Activated T-cell treated with anti-CD3 and anti-CD28 coated beads, Interleukin-2, amount 50 U/mL, for 24 hours (primary cell): ENCODE results near the gene BLMH.
"Not testable (repeated sequence)": the region's sequence is repeated elsewhere in the genome, so short reads cannot be mapped to it uniquely, and the experiment has no call there.

ENCODE experiments used
- DNase-seq: peaks from one replicate; pipeline ENCODE4 v3.0.0-alpha.2; 2020
- H3K27ac Mint-ChIP-seq: 2 replicates; pipeline ENCODE4 v1.8.0; 2020; ENCODE audit warnings: mild to moderate bottlenecking, mixed read lengths
- H3K27me3 Mint-ChIP-seq: 2 replicates; pipeline ENCODE4 v1.8.0; 2020; ENCODE audit warnings: mixed read lengths
- H3K36me3 Mint-ChIP-seq: 2 replicates; pipeline ENCODE4 v1.8.0; 2020; ENCODE audit warnings: low read depth, mixed read lengths
- H3K4me1 Mint-ChIP-seq: 2 replicates; pipeline ENCODE4 v1.8.0; 2020; ENCODE audit warnings: low read depth, mixed read lengths
- H3K4me3 Mint-ChIP-seq: 2 replicates; pipeline ENCODE4 v1.8.0; 2020; ENCODE audit warnings: mild to moderate bottlenecking, moderate library complexity, mixed read lengths
- H3K9me3 Mint-ChIP-seq: 2 replicates; pipeline ENCODE4 v1.8.0; 2020; ENCODE audit warnings: mixed read lengths

The BLMH gene

GRCh38 chr17:30235386-30236296, 56.1 kb downstream of the BLMH start, which contains the start of gene SLC6A4:
SLC6A4 (minus strand) TSS chr17:30235697; CDS start chr17:30221958, 13,739 bp downstream.
- Mint-ChIP-seq H3K4me1 (peaks cover 24% of the 10 kb centered on the region), H3K4me3 (peak within 1 kb of the TSS; percentile 56), H3K27ac (no peak within 1 kb of the TSS), H3K27me3 (peaks cover 79% of the 10 kb centered on the region), H3K9me3 (no peaks in the 10 kb centered on the region), H3K36me3 (no peaks in the 10 kb centered on the region)
- DNase-seq, result no peak

DNA sequence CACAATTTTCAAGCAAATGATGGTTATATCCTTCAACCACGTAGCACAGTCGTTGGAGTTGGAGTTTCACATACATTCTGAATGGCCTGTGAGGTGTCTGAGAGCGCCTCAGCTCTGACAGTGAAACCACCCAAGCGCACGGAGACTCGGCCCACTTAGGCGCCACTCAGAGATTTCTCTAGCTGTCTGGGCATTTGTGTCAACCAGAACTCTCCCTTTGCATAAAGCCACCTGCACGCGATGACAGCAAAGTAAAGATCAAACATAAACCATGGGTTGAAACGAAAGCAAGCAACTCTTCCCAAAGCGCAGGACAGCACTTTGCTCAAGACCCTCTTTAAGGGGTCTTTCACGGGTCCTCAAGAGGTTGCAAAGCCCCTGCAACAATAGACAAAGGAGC, 56.8 kb downstream of the BLMH start:
- H3K4me3 Mint-ChIP-seq, result peak overlapping the region; percentile 32
- peaks cover 24% of the 10 kb centered on the region for H3K4me1 Mint-ChIP-seq
- DNase-seq, result no peak
- H3K9me3 Mint-ChIP-seq, result no peaks in the 10 kb centered on the region
- no peaks in the 10 kb centered on the region for H3K36me3 Mint-ChIP-seq
- no peak overlapping the region for H3K27ac Mint-ChIP-seq
- H3K27me3 Mint-ChIP-seq, result peaks cover 81% of the 10 kb centered on the region

- Mint-ChIP-seq H3K27ac (no peak overlapping the region), H3K9me3 (no peaks in the 10 kb centered on the region), H3K27me3 (peaks cover 78% of the 10 kb centered on the region), H3K4me3 (no peak overlapping the region), H3K4me1 (peaks cover 24% of the 10 kb centered on the region), H3K36me3 (no peaks in the 10 kb centered on the region)
- DNase-seq, result no peak
Observed at GRCh38 chr17:30234296-30234695, 57.4 kb downstream of the BLMH start.

GRCh38 chr17:30232824-30233427, 58.8 kb downstream of the BLMH start:
- Mint-ChIP-seq H3K4me1 (peaks cover 19% of the 10 kb centered on the region), H3K27me3 (peaks cover 72% of the 10 kb centered on the region), H3K9me3 (no peaks in the 10 kb centered on the region), H3K27ac (no peak overlapping the region), H3K4me3 (no peak overlapping the region), H3K36me3 (no peaks in the 10 kb centered on the region)
- DNase-seq, result no peak

- no peaks in the 10 kb centered on the region for H3K36me3 Mint-ChIP-seq
- H3K9me3 Mint-ChIP-seq, result no peaks in the 10 kb centered on the region
- peaks cover 15% of the 10 kb centered on the region for H3K4me1 Mint-ChIP-seq
- no peak overlapping the region for H3K27ac Mint-ChIP-seq
- H3K27me3 Mint-ChIP-seq, result peaks cover 65% of the 10 kb centered on the region
- no peak overlapping the region for H3K4me3 Mint-ChIP-seq
- no peak for DNase-seq
Observed at GRCh38 chr17:30232015-30232823, 59.5 kb downstream of the BLMH start.

DNA sequence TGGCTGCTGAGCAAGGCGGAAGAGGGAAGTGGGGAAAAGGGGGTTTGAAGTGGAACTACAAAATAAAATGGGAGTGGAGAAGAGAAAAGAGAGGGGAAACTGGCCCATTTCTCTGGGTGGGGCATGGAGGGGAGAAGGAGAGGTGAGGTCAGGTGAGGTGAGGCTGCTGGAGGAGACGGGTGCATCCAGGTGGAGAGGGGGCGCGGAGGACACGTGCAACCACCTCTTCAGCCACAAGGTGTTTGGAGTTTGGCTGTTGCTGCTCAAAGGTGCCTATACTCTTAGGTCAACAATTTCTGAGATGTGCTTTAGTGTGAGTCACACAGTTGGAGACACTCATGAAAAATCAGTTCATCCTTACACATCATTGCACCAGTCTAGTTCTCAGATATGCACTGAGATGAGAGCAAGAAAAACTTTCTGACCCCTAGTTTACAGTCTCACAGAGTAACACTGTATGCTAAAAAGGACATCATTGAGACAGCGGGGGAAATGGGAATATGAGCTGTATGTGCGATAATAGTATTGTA, 61.1 kb downstream of the BLMH start:
- Mint-ChIP-seq H3K9me3 (no peaks in the 10 kb centered on the region), H3K36me3 (no peaks in the 10 kb centered on the region), H3K4me1 (peaks cover 8% of the 10 kb centered on the region), H3K27me3 (peaks cover 53% of the 10 kb centered on the region), H3K27ac (no peak overlapping the region), H3K4me3 (no peak overlapping the region)
- DNase-seq, result no peak

DNA sequence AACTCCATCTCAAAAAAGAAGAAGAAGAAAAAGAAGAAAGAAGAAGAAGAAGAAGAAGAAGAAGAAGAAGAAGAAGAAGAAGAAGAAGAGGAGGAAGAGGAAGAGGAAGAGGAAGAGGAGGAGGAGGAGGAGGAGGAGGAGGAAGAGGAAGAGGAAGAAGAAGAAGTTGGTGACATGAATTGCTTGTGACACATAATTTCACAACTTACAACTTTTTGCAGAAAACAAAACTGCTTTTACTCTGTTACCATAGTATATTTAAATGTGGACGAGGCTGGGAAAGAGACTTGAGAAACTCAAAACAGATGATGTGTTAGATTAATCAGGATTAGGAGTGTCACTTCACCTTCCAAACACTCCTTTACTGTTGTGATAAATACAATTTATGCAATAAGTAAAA, 61.7 kb downstream of the BLMH start:
- not testable (repeated sequence) for H3K4me1 Mint-ChIP-seq, H3K27ac Mint-ChIP-seq, H3K36me3 Mint-ChIP-seq, H3K9me3 Mint-ChIP-seq, DNase-seq, H3K4me3 Mint-ChIP-seq
- H3K27me3 Mint-ChIP-seq, result peaks cover 49% of the 10 kb centered on the region

GRCh38 chr17:30229012-30229411, 62.7 kb downstream of the BLMH start:
- no peaks in the 10 kb centered on the region for H3K9me3 Mint-ChIP-seq
- no peaks in the 10 kb centered on the region for H3K4me1 Mint-ChIP-seq
- H3K36me3 Mint-ChIP-seq, result no peaks in the 10 kb centered on the region
- H3K27ac Mint-ChIP-seq, result no peak overlapping the region
- H3K4me3 Mint-ChIP-seq, result no peak overlapping the region
- no peak for DNase-seq
- peaks cover 39% of the 10 kb centered on the region for H3K27me3 Mint-ChIP-seq

GRCh38 chr17:30228011-30228410, 63.7 kb downstream of the BLMH start:
- Mint-ChIP-seq H3K9me3 (no peaks in the 10 kb centered on the region), H3K4me3 (no peak overlapping the region), H3K36me3 (no peaks in the 10 kb centered on the region), H3K27me3 (peaks cover 29% of the 10 kb centered on the region), H3K27ac (no peak overlapping the region), H3K4me1 (no peaks in the 10 kb centered on the region)
- DNase-seq, result no peak

DNA sequence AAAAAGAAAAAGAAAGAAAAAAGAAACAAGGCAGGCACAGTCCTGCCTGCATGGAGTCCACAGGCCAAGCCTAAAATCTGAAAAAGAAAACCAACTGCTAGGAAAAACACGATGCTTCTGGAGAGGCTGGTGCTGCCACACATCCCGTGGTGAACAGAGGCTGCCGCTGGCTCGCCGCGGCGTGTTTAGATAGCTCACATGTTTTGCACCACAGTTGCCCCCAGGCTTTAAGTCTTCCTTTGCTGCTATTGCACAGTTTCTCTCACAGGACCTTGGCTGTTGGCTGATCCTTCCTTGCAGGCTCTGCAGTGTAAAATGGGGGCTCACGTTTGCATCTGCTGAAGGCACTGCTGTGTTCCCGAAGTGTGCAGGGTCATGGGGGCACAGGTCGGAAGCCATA, 64.9 kb downstream of the BLMH start:
- H3K27me3 Mint-ChIP-seq, result peaks cover 17% of the 10 kb centered on the region
- H3K36me3 Mint-ChIP-seq, result no peaks in the 10 kb centered on the region
- no peak overlapping the region for H3K27ac Mint-ChIP-seq
- no peaks in the 10 kb centered on the region for H3K9me3 Mint-ChIP-seq
- no peak overlapping the region for H3K4me3 Mint-ChIP-seq
- H3K4me1 Mint-ChIP-seq, result no peaks in the 10 kb centered on the region
- DNase-seq, result no peak

DNA sequence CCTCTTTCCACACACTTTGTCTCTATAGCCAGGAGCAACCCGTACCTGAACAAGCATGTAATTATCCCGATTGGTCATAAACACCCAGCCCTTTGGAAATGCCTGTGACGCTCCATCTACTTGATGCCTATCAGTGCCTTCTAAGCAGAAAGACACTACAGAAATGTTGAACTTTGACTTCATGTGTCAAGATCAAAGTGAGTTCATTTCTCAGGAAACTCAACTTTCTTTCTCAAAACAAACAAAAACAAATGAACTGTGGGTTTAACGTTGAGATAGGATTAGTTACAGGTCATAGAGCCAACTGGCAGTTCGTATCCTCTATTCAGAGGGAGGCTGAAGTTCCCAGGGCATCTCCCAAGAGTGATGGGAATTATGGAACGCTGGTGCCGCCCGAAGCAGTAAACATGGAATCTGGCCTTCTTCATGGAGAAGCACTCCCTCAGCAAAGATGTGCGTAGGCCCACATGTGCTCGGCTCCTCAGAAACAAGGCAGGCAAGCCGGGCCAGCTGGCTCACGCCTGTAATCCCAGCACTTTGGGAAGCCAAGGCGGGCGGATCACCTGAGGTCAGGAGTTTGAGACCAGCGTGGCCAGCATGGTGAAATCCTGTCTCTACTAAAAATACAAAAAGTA, 65.7 kb downstream of the BLMH start:
- Mint-ChIP-seq H3K27me3 (peaks cover 16% of the 10 kb centered on the region), H3K27ac (no peak overlapping the region), H3K9me3 (no peaks in the 10 kb centered on the region), H3K4me3 (no peak overlapping the region), H3K4me1 (no peaks in the 10 kb centered on the region), H3K36me3 (no peaks in the 10 kb centered on the region)
- DNase-seq, result no peak

GRCh38 chr17:30225112-30225511, 66.6 kb downstream of the BLMH start:
- no peak for DNase-seq
- Mint-ChIP-seq H3K36me3 (no peaks in the 10 kb centered on the region), H3K4me3 (no peak overlapping the region), H3K9me3 (no peaks in the 10 kb centered on the region), H3K4me1 (no peaks in the 10 kb centered on the region), H3K27ac (no peak overlapping the region), H3K27me3 (peaks cover 9% of the 10 kb centered on the region)

GRCh38 chr17:30224419-30224960, 67.3 kb downstream of the BLMH start:
- Mint-ChIP-seq H3K27me3 (peaks cover 9% of the 10 kb centered on the region), H3K4me1 (no peaks in the 10 kb centered on the region), H3K4me3 (no peak overlapping the region), H3K9me3 (no peaks in the 10 kb centered on the region), H3K27ac (no peak overlapping the region), H3K36me3 (no peaks in the 10 kb centered on the region)
- DNase-seq, result no peak

DNA sequence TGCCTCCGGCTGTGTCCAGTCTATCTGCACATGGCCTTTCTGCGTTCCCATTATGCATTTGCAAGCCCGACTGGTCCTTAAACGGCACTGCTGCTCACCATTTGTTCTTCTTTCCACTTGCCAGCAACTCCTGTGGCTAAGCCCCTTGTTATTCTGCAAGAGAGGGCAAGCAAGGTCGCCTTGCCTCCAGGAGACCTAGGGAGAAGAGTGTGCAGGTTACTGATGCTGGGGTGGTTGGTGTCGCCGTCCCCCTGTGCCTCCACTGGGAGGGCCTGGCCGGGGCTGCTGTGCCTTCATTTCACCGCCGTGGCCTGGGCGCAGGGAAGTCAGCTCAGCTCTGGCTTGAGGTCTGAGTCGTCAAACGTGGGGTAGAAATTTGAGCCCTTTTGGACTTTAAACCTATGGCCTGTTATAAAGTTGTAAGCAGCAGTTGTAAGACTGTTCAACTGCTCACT, 69.0 kb downstream of the BLMH start:
- Mint-ChIP-seq H3K36me3 (no peaks in the 10 kb centered on the region), H3K27ac (no peak overlapping the region), H3K27me3 (no peaks in the 10 kb centered on the region), H3K4me1 (no peaks in the 10 kb centered on the region), H3K9me3 (no peaks in the 10 kb centered on the region), H3K4me3 (no peak overlapping the region)
- no peak for DNase-seq
